BLaER1 treated with 17β-estradiol and CSF1 and Interleukin-3, amounts not matched to agents 10 nM and 100 nM (cell line): Measurements from ENCODE around the gene RSAD1.
A peak's percentile ranks its signal among the peaks of the same experiment; 100 is the strongest.
"Not testable (repeated sequence)": the region's sequence is repeated elsewhere in the genome, so short reads cannot be mapped to it uniquely, and the experiment has no call there.

ENCODE experiments used
- H3K27ac ChIP-seq, 11 experiments: shearing (Covaris generic); formaldehyde crosslinking; 2 replicates each; pipeline ENCODE4 v1.8.1; 2022
- H3K27me3 ChIP-seq, 11 experiments: shearing (Covaris generic); formaldehyde crosslinking; 2 replicates each; pipeline ENCODE4 v1.8.1; 2022
- H3K36me3 ChIP-seq, 11 experiments: shearing (Covaris generic); formaldehyde crosslinking; 2 replicates each; pipeline ENCODE4 v1.8.1; 2022
- H3K4me1 ChIP-seq, 10 experiments: shearing (Covaris generic); formaldehyde crosslinking; 2 replicates each; pipeline ENCODE4 v1.8.1; 2022
- H3K4me2 ChIP-seq, 11 experiments: shearing (Covaris generic); formaldehyde crosslinking; 2 replicates each; pipeline ENCODE4 v1.8.1; 2022
- H3K4me3 ChIP-seq, 10 experiments: shearing (Covaris generic); formaldehyde crosslinking; 2 replicates each; pipeline ENCODE4 v1.8.1; 2022
- H3K9ac ChIP-seq, 11 experiments: shearing (Covaris generic); formaldehyde crosslinking; 2 replicates each; pipeline ENCODE4 v1.8.1; 2022
- H3K9me3 ChIP-seq, 11 experiments: shearing (Covaris generic); formaldehyde crosslinking; replicated peaks in 1 of 11; 2 replicates each; pipeline ENCODE4 v1.8.1; 2022
- H4K20me1 ChIP-seq, 11 experiments: shearing (Covaris generic); formaldehyde crosslinking; 2 replicates each; pipeline ENCODE4 v1.8.1; 2022
- Cebpa-rat ChIP-seq, 11 experiments: shearing (Covaris generic); IDR thresholded peaks; 2 replicates each; pipeline ENCODE4 v1.8.1; 2022

RSAD1 gene

DNA sequence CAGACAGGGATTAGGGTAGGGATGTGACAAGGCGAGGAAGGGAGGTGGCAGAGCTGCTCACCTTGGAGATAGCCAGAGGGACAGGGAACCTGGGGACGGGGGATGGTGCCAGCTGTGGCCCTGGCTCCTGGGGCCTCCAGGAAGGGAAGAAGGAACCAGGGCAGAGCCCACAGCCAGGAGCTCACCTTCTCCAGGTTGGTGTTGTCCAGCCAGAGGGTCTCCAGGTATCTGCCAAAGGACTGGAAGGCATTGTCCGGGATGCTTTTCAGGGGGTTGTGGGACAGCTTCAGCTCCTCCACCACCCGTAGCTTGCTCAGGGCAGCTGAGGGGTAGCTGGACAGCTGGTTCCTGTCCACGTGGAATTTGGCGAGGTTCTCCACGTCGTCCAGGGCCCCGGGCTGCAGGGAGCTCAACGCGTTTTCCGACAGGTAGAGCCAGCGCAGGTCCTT is 10.8 kb upstream of the RSAD1 start:
- no peak overlapping the region for H3K9ac ChIP-seq
- H3K9me3 ChIP-seq = no peaks in the 10 kb centered on the region
- H3K27ac ChIP-seq = no peak overlapping the region
- H3K36me3 ChIP-seq = peaks cover 0 to 22% (median 0%) of the 10 kb centered on the region in 11 experiments; a peak in 4 of 22 replicates
- no peak for TF ChIP-seq Cebpa-rat (IDR thresholded peaks at IDR 0.05)
- no peak overlapping the region for H3K4me2 ChIP-seq
- H4K20me1 ChIP-seq = peaks cover 0 to 26% (median 0%) of the 10 kb centered on the region in 11 experiments; a peak in 2 of 22 replicates
- H3K27me3 ChIP-seq = peaks cover 16 to 36% (median 28%) of the 10 kb centered on the region in 11 experiments
- H3K4me1 ChIP-seq = peaks cover 10 to 30% (median 15%) of the 10 kb centered on the region in 10 experiments; a peak in 19 of 20 replicates
- no peak overlapping the region for H3K4me3 ChIP-seq

DNA sequence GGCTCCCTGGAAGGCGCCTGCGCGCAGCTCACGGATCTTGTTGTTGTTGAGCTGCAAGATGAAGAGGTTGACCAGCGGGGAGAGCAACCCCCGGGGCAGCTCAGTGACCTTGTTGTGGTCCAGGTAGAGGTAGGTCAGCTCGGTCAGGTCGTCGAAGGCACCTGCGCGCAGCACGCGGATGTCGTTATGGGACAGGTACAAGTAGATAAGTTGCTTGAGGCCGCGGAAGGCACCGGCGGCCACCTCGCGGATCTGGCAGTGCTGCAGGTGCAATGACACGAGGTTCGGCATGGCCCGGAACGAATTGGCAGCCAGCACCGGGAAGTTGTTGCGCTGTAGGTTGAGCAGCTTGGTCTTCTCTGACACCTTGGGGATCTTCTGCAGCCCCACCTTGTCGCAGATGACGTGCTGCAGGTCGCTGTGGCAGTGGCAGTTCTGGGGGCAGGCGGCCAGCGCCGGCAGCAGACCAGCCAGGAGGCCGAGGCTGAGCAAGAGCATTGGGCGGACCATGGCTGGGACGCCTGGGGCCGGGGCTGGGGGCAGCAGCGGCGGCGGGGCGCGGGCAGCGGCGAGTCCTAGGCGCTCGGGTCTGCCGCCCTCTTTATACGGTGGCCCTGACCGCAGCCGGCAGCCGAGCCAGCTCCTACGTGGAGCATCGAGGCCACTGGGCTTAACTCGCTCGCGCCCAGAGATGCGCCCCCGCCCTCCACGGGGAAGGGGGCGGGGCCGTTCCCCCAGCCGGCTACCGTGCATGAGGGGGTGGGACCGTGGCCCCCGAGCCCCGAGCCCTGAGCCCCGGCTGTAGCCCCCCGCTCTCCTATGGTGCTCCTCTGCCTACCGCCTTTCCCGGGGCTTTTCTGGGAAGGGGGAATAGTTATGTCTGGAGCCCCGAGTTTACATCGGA is 10.1 kb upstream of the RSAD1 start, which contains the start of gene CHAD:
Gene CHAD (minus strand): TSS at position 577 of the 904 bp plus-strand sequence. CDS start 67 bp downstream, at position 510.
- Histone ChIP-seq H3K4me2 (no peak within 1 kb of the TSS), H3K9ac (no peak within 1 kb of the TSS), H3K36me3 (peaks cover 0 to 25% (median 0%) of the 10 kb centered on the region in 11 experiments; a peak in 4 of 22 replicates), H4K20me1 (peaks cover 0 to 26% (median 0%) of the 10 kb centered on the region in 11 experiments; a peak in 2 of 22 replicates), H3K4me1 (peaks cover 10 to 30% (median 15%) of the 10 kb centered on the region in 10 experiments; a peak in 19 of 20 replicates), H3K27ac (no peak within 1 kb of the TSS), H3K27me3 (peaks cover 16 to 36% (median 28%) of the 10 kb centered on the region in 11 experiments), H3K9me3 (no peaks in the 10 kb centered on the region), H3K4me3 (no peak within 1 kb of the TSS)
- no peak for TF ChIP-seq Cebpa-rat (IDR thresholded peaks at IDR 0.05)

GRCh38 chr17:50469208-50469605 is 9.5 kb upstream of the RSAD1 start:
- Histone ChIP-seq H3K36me3 (peaks cover 0 to 32% (median 0%) of the 10 kb centered on the region in 11 experiments; a peak in 5 of 22 replicates), H3K4me2 (no peak overlapping the region), H3K4me3 (no peak overlapping the region), H3K9me3 (no peaks in the 10 kb centered on the region), H3K27me3 (peaks cover 16 to 36% (median 28%) of the 10 kb centered on the region in 11 experiments), H3K27ac (no peak overlapping the region), H4K20me1 (peaks cover 0 to 26% (median 0%) of the 10 kb centered on the region in 11 experiments; a peak in 2 of 22 replicates), H3K9ac (no peak overlapping the region), H3K4me1 (peaks cover 10 to 30% (median 15%) of the 10 kb centered on the region in 10 experiments; a peak in 19 of 20 replicates)
- no peak for TF ChIP-seq Cebpa-rat (IDR thresholded peaks at IDR 0.05)

- Histone ChIP-seq H4K20me1 (peaks cover 0 to 26% (median 0%) of the 10 kb centered on the region in 11 experiments; a peak in 2 of 22 replicates), H3K27ac (no peak overlapping the region), H3K9ac (no peak overlapping the region), H3K4me1 (peaks cover 10 to 30% (median 15%) of the 10 kb centered on the region in 10 experiments; a peak in 19 of 20 replicates), H3K4me3 (no peak overlapping the region), H3K36me3 (peaks cover 0 to 32% (median 0%) of the 10 kb centered on the region in 11 experiments; a peak in 5 of 22 replicates), H3K4me2 (no peak overlapping the region), H3K9me3 (no peaks in the 10 kb centered on the region), H3K27me3 (peaks cover 16 to 36% (median 28%) of the 10 kb centered on the region in 11 experiments)
- TF ChIP-seq Cebpa-rat (IDR thresholded peaks at IDR 0.05) = no peak
Observed at GRCh38 chr17:50469671-50470305, 8.9 kb upstream of the RSAD1 start.

DNA sequence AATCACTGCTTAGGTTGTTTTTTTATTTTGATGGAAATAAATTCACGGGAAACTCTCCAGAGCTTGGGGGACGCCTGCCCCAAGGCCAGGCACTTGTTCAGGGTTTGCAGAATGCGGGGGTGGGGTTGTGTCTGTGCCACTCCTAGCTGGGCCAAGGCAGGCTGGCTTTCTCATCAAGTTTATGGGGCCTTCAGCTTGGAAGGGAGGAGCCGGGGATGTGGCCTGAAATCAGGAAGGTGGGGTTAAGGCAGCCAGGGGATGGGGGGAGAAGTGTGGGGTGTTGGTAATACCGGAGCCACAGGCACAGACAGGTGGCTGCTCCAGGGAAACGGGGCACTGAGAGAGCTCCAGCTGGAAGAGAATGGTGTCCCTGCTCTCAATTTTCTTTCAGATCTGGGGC is 8.2 kb upstream of the RSAD1 start:
- H3K9me3 ChIP-seq = no peaks in the 10 kb centered on the region
- no peak overlapping the region for H3K4me3 ChIP-seq
- H3K27ac ChIP-seq = no peak overlapping the region
- peak overlapping the region in 5 of 11 experiments; percentile 17 to 68 (median 42); a peak in 4 of 22 replicates for H3K4me2 ChIP-seq
- no peak overlapping the region for H3K9ac ChIP-seq
- TF ChIP-seq Cebpa-rat (IDR thresholded peaks at IDR 0.05) = no peak
- H3K27me3 ChIP-seq = peaks cover 16 to 36% (median 28%) of the 10 kb centered on the region in 11 experiments
- H4K20me1 ChIP-seq = peaks cover 0 to 26% (median 0%) of the 10 kb centered on the region in 11 experiments; a peak in 2 of 22 replicates
- peaks cover 0 to 32% (median 0%) of the 10 kb centered on the region in 11 experiments; a peak in 5 of 22 replicates for H3K36me3 ChIP-seq
- H3K4me1 ChIP-seq = peaks cover 10 to 30% (median 15%) of the 10 kb centered on the region in 10 experiments; a peak in 19 of 20 replicates

DNA sequence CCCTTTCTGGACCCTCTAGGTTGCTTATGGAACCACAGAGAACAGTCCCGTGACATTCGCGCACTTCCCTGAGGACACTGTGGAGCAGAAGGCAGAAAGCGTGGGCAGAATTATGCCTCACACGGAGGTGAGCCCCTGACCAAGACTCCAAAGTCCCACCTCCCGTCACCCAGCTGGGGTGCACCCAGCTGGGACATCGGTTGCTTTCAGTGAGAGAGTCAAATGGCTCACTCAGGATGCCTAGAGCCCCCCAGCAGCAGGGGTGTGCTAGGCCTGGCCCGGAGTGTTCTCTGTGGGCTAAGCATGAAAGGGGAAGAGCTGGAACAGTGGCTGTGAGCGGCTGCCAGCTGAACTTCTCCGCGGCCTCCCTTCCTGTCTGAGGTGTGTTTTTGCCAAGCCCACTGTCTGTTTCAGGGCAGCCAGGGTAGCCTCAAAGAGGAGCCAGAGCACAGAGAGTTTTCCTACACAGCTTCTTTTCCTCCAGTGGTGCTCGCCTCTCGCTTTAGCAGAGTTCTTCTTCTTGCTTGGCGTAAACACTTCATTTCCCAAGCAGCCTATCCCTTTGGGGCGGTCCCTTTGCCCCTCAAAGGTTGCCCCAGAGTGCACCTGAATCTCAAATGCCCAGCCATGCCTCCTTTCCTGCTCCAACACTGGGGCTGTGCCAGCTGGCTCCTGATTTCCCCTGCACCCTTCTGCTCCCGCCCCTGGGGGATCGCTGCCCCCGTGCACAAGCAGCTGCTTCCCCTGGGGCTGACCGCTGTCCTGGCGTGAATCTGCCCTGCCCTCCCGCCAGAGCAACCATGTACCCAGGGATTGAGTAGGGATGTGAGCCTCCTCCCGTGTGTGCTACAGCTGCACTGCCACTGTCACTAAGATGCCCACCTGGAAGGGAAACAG is 7.4 kb upstream of the RSAD1 start:
- Histone ChIP-seq H3K4me1 (peaks cover 10 to 27% (median 15%) of the 10 kb centered on the region in 10 experiments; a peak in 19 of 20 replicates), H3K27ac (peak overlapping the region in 1 of 11 experiments; percentile 22; a peak in 1 of 22 replicates), H4K20me1 (peaks cover 0 to 26% (median 0%) of the 10 kb centered on the region in 11 experiments; a peak in 2 of 22 replicates), H3K9ac (peak overlapping the region in 5 of 11 experiments; percentile 13 to 33 (median 18); a peak in 3 of 22 replicates), H3K36me3 (peaks cover 0 to 32% (median 0%) of the 10 kb centered on the region in 11 experiments; a peak in 5 of 22 replicates), H3K4me3 (no peak overlapping the region), H3K27me3 (peaks cover 16 to 36% (median 28%) of the 10 kb centered on the region in 11 experiments), H3K9me3 (no peaks in the 10 kb centered on the region), H3K4me2 (peak overlapping the region in 10 of 11 experiments; percentile 17 to 68 (median 50); a peak in 18 of 22 replicates)
- no peak for TF ChIP-seq Cebpa-rat (IDR thresholded peaks at IDR 0.05)

DNA sequence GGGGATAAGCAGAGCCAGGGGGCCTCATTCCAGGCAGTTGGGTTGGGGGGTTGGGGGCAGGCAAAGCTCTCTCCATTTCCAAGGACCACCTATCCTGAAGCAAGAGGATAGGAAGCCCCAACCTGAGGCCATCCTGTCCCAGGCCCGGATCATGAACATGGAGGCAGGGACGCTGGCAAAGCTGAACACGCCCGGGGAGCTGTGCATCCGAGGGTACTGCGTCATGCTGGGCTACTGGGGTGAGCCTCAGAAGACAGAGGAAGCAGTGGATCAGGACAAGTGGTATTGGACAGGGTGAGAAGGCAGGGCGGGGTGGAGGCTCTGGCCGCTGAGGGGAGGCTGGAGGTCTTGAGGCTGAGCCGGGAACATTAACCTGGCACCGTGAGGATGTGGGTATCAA is 6.4 kb upstream of the RSAD1 start:
- Histone ChIP-seq H3K27me3 (peaks cover 16 to 30% (median 28%) of the 10 kb centered on the region in 11 experiments), H3K27ac (no peak overlapping the region), H3K9ac (no peak overlapping the region), H3K36me3 (peaks cover 0 to 32% (median 0%) of the 10 kb centered on the region in 11 experiments; a peak in 5 of 22 replicates), H3K9me3 (no peaks in the 10 kb centered on the region), H3K4me3 (no peak overlapping the region), H3K4me1 (peaks cover 10 to 21% (median 15%) of the 10 kb centered on the region in 10 experiments; a peak in 19 of 20 replicates), H4K20me1 (peaks cover 0 to 26% (median 0%) of the 10 kb centered on the region in 11 experiments; a peak in 2 of 22 replicates), H3K4me2 (no peak overlapping the region)
- no peak for TF ChIP-seq Cebpa-rat (IDR thresholded peaks at IDR 0.05)

- H3K36me3 ChIP-seq = peaks cover 0 to 32% (median 0%) of the 10 kb centered on the region in 11 experiments; a peak in 5 of 22 replicates
- H3K4me1 ChIP-seq = peaks cover 10 to 22% (median 17%) of the 10 kb centered on the region in 10 experiments; a peak in 19 of 20 replicates
- H3K27me3 ChIP-seq = peaks cover 13 to 25% (median 23%) of the 10 kb centered on the region in 11 experiments
- not testable (repeated sequence) for H3K9me3 ChIP-seq, H3K4me2 ChIP-seq, H3K4me3 ChIP-seq, H3K27ac ChIP-seq, H3K9ac ChIP-seq
- H4K20me1 ChIP-seq = peaks cover 0 to 26% (median 0%) of the 10 kb centered on the region in 11 experiments; a peak in 2 of 22 replicates
Observed at GRCh38 chr17:50472761-50473161, 5.9 kb upstream of the RSAD1 start.
